NCI-H146 treated with DMSO at 0.1 percent for 48 hours (cell line): Measurements from ENCODE around the gene SPCS3.
A peak's percentile ranks its signal among the peaks of the same experiment; 100 is the strongest.
"Not testable (repeated sequence)": the region's sequence is repeated elsewhere in the genome, so short reads cannot be mapped to it uniquely, and the experiment has no call there.

ENCODE experiments used
- DNase-seq: peaks from one replicate; lab custom pipeline; 2025; ENCODE audit not compliant: unreplicated experiment; lab: John Stamatoyannopoulos, UW

Gene SPCS3

DNA sequence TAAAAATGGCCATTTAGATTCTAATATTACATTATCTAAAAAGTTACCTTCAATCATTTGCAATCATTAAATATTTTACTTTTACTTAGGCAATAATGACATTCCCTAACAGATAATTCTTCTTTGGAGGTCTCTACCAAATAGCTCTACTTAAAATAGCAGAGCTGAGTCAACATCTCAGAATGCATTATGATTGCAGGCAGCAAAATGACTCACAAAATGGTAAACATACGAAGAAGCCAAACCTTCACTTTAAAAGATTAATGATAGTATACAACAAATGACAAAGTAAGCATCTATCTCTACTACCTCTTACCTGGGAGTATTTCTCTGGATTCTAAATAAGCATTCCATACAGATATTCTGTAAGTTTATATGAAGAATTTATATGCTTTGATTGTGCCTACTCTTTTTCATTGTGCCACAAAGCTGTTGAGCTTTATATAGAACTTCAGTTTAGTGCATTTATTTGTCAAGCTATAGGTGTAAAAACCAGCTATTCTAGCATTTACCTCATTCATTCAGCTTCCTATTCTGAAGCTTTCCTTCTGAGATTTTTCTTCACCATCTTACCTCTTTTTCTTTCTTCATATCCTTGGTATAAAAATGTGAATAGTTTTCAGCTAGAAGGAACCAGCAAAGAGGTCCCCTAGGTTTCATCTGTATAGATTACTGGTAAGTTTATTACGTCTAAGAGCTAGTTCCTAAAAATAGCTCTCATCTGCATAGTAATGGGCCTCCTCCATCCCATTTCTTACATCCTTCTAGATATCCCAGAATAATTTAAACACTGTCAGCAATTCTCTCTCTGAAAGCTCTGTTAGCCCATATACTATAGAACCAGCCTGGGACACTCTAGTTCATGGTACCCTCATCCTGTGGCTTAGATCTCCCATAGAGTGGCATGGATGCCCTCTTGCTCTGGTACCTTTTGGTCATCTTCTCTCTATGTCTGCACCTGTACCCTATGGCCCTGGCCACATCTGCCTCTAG, 17.2 kb upstream of the SPCS3 start:
- no peak for DNase-seq

DNA sequence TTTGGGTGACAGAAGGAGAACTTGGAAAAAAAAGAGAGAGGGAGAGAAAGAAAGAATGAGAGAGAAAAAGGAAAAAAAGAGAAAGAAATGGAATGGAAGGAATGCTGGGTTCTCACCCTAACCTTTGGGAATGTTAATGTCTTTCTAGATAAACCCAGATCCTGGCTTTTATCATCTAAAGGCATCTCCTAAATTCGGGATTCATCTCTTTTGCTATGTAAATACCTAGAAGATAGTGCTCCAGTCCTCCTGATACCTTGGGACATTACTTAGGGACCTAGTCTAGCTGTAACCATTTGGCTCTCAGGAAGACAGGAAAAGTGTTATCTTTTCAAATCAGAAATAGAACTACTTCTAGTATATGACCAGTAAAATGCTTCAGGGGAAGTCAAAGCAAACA, 15.8 kb upstream of the SPCS3 start:
- DNase-seq = no peak

DNA sequence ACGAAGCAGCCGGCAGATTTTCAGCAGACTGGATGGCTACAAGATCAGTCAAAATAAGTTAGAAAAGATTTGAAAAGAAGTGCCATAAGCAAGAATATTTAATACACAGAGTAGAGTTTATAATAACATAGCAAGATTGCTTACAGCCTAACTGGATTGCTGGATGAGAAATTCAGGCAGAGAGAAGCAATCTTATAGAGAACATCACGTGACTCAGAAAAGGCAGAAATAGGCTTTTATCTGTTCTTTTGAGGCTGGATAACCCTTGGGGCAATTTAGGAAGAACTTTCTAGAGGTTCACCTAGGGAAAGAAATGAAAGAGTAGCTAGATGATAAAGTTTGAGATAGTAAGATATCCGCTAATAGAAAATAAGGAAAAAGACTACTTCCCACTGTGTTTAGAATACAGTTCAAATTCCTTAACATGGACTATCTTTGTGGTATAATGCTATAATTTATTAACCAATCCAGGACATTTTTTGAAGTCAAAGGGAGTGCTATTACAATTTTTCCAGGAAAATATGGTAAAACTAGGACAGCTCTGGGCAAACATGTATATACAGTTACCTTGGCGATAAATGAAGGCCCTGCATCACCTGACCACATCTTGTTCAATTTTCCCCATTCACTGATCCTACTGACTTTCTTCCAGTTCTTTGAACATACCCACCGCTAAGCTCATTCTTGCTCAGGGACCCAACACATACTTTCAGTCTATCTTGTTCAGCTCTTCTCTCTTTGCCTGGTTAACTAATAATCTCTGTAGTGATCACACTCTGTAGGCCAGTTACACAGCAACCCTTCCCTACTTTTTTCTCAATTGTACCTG, 12.7 kb upstream of the SPCS3 start:
- no peak for DNase-seq

DNA sequence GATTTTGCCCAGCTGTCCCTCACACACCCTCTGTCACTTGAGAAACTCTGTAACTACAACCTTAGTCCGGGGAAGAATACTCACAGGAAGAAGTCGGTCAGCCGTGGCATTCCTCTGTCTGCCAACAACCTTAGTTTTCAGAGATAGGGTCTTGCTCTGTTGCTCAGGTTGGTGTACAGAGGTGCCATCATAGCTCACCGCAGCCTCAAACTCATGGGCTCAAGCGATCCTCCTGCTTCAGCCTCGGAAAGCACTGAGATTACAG, 12.2 kb upstream of the SPCS3 start:
- DNase-seq = no peak

DNA sequence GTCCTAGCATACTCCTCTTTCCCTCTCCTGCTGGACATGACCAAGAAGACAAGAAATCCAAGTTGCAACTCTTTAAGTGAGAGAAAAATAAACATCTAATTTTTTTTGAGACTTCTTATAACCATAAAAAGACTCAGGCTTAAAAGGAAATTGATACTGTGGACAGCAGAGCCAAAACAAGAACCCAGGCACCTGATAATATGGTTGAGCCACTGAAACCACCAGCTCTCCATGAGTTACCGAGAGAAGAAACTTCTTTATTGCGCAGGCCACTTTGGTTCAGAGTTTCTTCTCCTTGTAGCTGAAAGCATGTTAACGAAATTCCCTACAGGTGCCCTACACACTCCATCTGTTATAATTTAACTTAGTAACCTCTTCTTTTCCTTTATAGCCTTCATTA, 11.3 kb upstream of the SPCS3 start:
- DNase-seq = no peak

DNA sequence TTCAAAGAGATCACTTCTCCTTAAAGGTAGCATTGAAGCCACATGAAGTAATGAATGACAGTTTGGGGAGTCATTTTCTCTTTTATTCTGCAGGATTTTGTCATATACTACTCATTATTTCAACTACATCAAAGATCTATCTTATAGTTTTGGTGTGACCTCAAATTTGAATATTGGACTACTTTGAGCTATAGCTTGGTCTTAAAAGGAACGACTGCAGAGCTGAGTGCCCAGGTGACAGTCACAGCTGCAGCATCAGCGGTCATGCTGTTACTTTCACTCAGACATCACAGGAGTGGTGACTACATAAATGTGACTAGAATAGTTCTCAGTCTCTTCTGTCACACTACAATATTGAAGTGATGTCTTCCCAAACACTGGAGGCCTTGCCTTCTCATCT, 10.7 kb upstream of the SPCS3 start:
- no peak for DNase-seq

DNA sequence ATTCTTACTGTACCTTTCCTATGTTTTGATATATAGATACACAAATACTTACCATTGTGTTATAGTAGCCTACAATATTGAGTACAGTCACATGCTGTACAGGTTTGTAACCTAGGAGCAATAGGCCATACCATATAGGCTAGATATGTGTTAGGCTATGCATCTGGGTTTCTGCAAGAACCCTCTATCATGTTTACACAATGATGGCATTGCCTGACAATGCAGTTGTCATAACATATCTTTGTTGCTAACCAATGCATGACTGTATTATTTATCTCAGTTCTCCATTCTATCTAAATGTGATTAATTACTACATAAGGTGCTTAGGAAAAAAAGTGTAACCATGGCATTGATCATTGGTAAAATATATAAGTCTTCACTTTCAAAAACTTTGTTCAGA, 10.0 kb upstream of the SPCS3 start:
- no peak for DNase-seq

DNA sequence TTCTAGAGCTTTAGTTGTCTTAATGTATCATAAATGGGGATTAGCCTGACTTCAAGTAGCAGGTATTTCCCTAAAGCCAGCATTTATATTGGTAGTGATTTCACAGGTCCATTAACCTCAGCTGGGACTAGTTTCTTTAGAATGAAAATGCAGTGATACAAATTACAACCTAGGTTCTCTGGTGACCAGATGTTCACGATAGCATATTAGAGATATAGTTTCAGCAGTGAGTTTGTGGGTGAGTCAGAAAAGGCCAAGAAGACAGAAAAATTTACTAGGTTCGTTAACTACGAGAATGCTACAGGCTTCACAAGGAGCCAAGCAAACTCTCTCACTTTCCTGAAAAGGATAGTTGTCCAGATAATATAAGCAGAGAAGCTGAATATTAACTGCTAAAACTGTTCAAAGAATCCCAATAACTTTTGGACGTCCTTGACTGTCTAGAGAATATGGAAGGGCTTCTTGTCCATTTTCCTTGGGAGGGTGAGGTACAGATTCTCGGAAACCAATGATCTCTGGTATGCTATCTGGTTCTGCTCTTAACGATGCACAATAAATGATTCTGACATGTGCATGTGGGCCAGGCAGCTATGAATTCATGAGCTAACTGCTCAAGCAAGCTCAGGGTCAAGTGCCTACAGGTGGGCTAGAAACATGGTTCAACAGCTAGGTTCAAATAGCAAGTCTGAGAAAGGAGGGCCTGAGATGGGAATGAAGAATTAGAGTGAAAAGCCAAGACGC, 6.0 kb upstream of the SPCS3 start:
- DNase-seq = no peak

DNA sequence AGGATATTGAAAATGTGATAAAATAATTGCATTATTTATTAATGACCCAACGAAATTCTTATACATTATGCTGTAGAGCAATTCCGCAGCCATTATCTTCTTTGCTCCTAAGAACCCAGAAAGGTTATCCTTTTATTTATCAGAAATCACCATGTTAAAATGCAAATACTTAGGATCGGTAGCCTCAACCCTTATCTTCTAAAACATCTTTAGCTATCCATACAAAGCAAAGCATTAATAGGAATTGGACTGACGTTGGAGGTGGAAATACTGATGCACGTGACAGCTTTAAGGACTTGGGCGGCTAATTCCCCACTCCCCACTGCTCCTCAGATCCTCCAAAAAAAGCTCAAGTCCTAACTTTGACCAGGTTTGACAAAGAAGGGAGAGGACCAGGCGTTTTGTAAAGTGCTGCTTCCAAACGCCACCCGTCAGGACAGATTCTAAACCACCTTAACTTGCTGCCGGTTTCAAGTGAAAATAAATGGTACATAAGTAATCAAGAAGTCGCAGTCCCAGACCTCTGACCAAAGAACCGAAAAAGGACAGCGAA, 539 bp upstream of the SPCS3 start:
- no peak for DNase-seq

DNA sequence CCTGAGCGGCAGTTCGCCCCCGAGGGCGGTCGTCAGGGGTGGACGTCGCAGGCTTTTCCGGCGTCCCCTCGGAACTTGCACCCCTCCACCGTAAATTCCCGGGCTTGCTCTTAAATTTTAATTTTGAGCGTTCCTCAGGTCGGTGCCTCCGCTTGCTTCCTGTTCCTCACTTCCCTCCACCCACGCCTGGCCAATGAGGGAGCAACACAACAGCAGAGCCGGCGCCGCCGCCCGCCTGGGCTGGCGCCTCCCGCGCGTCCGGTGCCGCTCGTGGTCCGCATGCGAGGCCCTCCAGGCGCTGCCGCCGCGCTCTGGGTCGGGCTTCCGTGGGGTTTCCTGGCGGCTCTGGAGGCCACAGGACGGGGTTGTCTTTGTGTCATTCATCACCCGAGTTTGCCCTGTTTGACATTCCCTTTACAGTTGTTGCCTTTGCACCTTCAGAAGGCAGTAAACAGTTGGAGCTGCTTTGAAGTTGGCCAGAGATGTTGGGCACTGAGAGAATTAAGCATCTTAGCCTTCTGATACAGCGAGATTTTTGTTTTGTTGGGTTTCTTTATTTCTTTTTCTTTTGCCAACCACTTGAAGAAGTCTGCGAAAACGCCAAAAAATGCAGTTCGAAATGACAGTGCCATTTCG, 692 bp downstream of the SPCS3 start:
- DNase-seq = peak; percentile 15

DNA sequence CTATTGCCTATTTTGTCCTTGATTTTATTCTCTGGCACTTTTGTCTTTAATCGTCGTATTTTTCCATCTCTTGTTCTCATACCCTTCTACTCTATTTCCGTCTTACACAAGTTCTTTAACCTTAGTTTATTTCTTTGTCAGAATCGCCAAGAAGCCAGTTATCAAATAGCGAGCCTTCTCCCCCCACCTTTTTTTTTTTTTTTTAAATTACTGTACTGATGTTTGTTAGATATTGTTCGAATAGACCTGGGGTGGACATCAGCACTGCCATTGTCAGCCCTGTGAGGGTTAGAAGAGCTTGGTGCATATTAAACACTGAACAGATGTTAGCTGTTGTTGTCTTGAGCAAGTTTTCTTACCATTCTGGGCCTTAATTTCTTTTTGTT, 1.2 kb downstream of the SPCS3 start:
- no peak for DNase-seq

DNA sequence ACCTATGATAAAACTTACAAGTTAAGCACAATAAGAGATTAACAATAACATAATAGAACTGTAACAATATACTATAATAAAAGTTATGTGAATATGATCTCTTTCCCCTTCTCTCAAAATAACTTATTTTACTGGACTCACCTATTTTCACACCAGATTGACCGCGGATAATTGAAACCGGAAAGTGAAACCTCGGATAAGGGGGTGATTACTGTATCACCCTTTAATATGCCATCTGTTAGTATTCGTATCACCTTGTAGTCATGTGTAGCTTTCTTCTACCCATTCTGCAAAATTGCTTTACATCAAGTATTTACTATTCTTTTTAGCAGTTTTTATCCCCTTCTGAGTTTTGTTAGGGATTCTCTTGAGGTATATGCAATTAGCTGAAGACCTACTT, 1.8 kb downstream of the SPCS3 start:
- DNase-seq = no peak

DNA sequence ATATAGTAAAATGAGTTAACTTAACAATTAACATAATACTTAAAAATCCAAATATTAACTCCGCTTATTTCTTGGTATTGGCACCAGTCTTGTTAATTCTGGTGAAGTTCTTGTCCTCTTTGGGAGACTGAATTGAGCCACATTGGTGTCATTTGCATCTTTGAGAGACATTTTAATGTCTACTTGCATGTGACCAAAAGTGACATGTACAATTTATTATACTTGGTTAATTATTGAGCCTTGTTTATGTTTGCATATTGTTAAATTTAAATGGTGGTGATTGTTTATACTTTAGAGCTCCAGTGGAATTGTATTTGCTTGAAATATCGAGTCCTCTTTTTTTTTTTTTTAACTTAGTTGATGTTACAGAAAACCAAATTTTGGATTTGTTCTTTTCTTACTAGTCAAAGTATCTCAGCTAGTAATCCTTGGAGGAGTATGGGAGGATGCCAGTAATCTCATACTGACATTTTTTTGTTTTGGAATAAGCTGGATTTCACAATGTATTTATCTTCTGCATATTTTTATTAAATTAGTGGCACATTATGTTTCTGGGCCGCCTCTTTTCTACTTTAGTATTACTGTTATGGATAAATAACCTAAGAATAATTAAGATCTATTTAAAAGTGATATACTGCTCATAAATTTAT, 3.9 kb downstream of the SPCS3 start:
- no peak for DNase-seq

DNA sequence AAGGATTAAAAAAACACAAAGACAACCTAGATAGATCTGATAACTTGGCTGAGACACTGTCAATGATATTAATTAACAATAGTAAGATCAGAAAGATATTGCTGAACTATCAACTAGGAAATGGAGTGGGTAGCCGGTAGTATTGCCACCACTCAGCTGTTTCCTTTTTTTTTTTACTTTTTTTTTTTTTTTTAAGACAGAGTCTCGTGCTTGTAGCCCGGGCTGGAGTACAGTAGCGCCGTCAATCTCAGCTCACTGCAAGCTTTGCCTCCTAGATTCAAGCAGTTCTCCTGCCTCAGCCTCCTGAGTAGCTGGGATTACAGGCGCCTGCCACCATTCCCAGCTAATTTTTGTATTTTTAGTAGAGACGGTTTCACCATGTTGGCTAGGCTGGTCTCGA, 5.1 kb downstream of the SPCS3 start:
- DNase-seq = not testable (repeated sequence)

DNA sequence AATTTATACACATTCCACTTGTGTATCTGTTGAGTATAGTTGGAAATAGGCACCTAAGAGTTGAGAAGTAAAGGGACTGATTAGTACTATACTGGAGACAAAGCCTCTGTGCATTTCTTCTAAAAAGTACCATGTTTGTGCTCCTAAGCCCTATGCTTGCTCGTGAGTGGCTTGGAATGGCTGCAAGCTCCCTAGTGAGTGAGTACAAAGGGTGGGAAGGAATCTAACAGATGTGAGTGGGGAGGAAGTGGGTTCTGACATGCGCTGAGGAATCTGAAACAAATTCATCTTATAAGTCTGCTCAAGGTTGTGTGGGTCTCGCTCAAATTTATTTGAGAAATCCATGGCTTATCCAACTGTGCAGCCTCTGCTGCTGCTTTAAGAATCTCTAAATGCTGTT, 13.3 kb downstream of the SPCS3 start:
- DNase-seq = no peak

DNA sequence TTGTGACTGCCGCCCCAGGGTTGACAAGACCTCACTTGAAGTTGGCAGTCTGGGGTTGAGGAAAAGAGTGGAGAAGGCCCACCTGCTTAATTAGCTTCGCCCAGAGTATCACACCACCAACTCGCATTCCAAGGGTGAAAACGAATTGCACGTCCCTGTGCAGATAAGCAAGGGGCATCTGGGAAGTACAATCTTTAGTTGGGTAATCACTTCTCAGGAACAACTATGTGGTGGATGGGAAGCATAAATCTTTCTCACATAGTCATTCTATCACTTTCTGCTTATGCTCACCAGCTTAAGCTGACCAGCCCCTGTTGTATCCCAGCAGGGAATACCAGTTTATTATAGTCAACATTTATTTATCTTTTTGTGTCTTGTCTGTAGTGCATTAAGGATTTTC, 14.3 kb downstream of the SPCS3 start:
- no peak for DNase-seq

DNA sequence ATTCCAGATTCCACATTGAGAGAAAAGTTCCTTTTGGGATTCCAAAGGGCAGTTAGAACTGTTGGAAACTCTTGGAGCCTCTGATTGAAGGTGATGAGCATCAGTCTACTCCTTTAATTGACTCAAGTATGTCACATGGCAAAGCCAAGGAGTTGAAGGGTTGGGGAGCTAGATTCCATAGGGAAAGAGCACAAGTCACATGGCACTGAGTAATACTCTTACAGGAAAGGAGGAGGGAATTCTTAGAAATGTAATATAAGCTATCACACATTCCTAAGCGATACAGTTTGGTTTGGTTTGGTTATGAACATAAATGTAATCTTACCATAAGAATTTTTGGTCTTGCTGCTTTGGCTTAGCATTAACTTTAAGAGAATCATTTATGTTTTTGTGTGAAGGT, 15.7 kb downstream of the SPCS3 start:
- DNase-seq = no peak

DNA sequence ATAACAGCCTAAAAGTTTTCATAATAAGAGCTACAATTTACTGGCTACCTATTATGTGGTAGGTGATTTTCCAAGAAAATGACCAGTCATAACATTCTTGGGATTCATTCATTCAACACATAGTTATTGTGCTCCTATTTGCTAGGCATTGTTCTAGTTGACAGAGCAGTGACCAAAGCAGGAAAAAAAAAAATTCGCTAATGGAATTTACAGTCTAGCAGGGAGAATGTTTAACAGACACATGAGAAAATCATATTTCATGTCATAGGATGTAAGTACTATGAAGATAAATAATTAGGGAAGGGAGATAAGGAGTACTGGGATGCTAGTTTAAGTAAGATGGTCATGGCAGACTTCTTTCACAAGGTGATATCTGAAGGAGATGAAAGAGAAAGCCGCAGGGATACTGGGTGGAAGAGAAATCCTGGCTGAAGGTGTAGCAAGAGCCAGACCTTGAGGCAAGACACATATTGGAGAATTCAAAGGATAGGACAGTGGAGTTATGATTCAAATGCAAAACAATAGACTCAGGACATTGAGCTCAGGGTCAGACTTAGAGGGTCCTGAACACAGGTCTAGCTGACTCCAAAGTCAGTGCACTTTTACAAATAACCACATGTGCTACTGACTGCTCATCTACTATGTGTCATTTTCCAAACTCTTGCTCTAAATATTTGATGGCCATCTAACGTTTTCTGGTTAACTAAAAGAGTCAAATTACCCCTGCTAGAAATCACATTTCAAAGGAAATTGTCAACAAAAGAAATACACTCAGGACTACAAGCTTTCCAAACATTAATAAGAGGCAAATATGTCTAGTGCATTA, 20.4 kb downstream of the SPCS3 start:
- DNase-seq = no peak

DNA sequence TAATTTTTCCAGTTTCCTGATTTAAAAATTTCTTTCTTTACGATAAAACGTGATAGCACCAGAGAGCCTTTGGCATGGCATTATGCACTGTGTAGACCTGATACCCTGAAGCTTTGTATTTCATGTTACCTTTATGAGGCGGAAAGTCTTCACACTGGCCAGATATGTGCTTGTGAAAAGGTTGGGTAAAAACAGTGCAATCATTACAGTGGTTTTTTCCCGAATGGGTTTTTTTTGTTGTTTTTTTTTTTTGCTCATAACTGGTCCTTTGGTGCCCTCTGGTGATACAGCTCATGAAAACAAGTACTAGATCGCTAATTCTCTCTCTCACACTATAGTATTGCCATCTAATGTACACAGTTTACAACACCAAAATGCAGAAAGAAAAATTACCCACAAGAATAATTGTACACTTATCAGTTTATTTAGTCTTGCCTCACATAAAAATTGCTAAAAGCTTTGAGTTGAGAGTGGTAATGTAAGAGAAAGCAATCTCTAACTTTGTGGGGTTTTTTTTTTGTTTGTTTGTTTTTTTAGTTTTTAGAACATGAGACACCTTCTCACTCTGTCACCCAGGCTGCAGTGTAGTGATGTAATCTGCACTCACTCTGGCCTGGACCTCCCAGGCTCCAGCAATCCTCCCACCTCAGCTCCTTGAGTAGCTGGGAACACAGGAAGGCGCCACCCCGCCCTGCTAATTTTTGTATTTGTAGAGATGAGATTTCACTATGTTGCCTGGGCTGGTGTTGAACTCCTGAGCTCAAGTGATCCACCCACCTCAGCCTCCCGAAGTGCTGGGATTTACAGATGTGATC, 21.3 kb downstream of the SPCS3 start:
- no peak for DNase-seq
